Measurements from ENCODE around the gene PKNOX2.

GRCh38 chr11:125367710-125368109 is 203.2 kb downstream of the PKNOX2 start:
- no peak for TF ChIP-seq RAD21 (conservative IDR thresholded peaks at IDR 0.05 in 1 of 2, IDR thresholded peaks at IDR 0.05 in 1 of 2)
- TF ChIP-seq CTCF (IDR thresholded peaks at IDR 0.05), result no peak
- no peak for TF ChIP-seq CBX8 (IDR thresholded peaks at IDR 0.05)
- no peak for TF ChIP-seq ZNF302 (CRISPR knock-in tag; IDR thresholded peaks at IDR 0.05)
- TF ChIP-seq HMGXB4 (CRISPR knock-in tag; IDR thresholded peaks at IDR 0.05; ENCODE audit: borderline replicate concordance), result no peak
- TF ChIP-seq JUN (IDR thresholded peaks at IDR 0.05), result no peak
- TF ChIP-seq POLR2A (IDR thresholded peaks at IDR 0.05; ENCODE audit: low read length), result no peak
- no peak for TF ChIP-seq REST (IDR thresholded peaks at IDR 0.05)
- TF ChIP-seq ZFP36 (IDR thresholded peaks at IDR 0.05; ENCODE audit: borderline replicate concordance, partially characterized antibody), result no peak

All from A549 (cell line).